GM12874 (cell line): ENCODE measurements around the gene PDLIM4.

Experiments used
- CTCF ChIP-seq: IDR thresholded peaks from 2 replicates; pipeline ENCODE4 v1.5.1; 2011; ENCODE audit warnings: low read depth, mild to moderate bottlenecking, control low read depth, low read length, moderate library complexity; ENCODE audit not compliant: insufficient read depth

PDLIM4 gene

GRCh38 chr5:132293066-132293991 lies 35.8 kb downstream of the PDLIM4 start:
- 0 out of 2 replicates have a peak, but pooled peaks have one; percentile 26 for TF ChIP-seq CTCF

DNA sequence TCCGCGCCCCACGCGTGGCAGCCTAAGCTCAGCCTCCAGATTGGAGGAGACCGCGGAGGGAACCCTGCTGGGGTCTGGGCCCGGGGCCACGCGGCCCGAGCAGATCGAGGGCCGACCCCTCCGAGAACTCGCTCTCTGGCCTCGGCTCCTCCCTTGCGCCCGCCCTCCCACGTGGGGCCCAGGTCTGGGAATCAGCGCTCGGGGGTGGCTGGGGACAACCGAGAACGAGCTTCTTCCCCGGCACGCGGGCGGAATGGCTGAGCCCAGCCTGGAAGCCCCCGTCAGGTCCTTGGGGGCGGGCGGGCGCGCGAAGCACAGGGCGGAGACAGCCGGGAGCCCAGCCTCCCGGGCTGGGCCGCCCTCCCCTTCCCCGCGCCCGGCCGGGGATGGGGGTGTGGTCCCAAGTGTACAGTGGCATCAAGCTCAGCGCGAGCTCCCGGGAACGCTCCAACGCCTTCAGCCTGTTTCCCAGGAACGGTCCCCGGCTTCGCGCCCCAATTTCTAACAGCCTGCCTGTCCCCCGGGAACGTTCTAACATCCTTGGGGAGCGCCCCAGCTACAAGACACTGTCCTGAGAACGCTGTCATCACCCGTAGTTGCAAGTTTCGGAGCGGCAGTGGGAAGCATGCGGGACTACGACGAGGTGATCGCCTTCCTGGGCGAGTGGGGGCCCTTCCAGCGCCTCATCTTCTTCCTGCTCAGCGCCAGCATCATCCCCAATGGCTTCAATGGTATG lies 36.7 kb downstream of the PDLIM4 start, which contains the start of gene SLC22A4:
SLC22A4 (plus strand) TSS at position 403 of the 736 bp plus-strand sequence; CDS start at position 626, 223 bp downstream.
- TF ChIP-seq CTCF = no peak

DNA sequence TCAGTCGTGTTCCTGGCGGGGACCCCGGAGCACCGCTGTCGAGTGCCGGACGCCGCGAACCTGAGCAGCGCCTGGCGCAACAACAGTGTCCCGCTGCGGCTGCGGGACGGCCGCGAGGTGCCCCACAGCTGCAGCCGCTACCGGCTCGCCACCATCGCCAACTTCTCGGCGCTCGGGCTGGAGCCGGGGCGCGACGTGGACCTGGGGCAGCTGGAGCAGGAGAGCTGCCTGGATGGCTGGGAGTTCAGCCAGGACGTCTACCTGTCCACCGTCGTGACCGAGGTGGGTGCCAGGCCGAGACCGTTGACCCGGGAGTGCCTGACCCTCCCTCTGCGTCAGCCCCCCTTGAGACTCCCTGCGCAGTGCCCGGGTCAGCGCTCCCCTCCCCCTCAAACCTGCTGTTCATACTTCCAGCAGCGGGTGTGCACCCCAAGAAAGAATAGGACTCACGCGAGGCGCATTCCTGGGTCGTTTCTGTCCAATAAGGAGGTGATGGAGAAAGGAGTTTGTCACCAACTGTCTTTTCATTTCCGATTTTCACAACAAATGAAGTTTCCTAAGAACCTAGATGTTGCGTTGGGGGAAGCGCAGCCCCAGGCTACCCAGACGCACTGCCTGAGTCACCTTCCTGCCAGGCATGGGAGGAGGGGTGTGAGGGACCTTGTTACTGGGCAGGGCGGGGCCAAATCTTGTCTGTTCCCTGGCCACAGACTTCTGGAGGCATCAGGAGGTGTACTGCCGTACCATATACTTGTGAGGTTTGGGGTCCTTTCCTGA lies 37.4 kb downstream of the PDLIM4 start:
- TF ChIP-seq CTCF = no peak

- TF ChIP-seq CTCF = no peak
Measured at GRCh38 chr5:132295505-132296411, 38.3 kb downstream of the PDLIM4 start.

- no peak for TF ChIP-seq CTCF
Measured at GRCh38 chr5:132296412-132297016, 39.0 kb downstream of the PDLIM4 start.

- TF ChIP-seq CTCF = no peak
Measured at GRCh38 chr5:132297211-132297940, 39.9 kb downstream of the PDLIM4 start.
